ENCODE data around the gene KIF25. TPM values are rescaled to one million over a fixed set of nuclear protein-coding genes. Genes with fewer than 3 reads are reported as not detected.

KIF25 gene, protein sequence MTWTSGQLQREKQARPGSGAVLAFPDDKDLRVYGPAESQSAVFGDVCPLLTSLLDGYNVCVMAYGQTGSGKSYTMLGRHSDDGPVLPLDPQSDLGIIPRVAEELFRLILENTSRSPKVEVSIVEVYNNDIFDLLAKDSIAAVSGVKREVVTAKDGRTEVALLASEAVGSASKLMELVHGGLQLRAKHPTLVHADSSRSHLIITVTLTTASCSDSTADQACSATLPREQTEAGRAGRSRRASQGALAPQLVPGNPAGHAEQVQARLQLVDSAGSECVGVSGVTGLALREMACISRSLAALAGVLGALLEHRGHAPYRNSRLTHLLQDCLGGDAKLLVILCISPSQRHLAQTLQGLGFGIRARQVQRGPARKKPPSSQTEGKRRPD
- not detected in 2 replicates for total RNA-seq
- long read RNA-seq: 0 reads

DNA sequence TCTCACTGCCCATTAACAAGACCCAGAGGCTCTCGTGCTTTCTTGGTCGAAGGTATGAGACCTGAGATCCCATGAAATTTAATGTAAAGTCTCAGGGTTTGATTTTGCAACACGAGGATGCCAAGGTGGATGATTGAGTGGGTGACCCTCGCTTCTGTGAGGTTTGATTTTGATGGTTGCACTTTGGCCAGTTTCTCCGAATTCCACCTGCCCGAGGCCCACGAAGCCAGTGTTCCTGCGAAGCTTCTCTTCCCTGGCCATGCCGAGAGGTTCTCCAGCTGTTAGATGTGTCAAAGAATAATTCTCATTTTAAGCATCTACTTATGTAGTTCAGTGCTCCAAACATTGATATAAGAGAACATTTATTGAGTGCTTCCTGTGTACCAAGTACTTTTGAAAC lies at the start of gene KIF25:
Gene KIF25, plus strand, starts transcription at position 30 of the 400 bp plus-strand sequence. CDS start 31,915 bp downstream, outside the sequence.
- H3K9me3 Mint-ChIP-seq (ENCODE audit: unreplicated experiment): no peaks in the 10 kb centered on the region
- H3K27me3 Mint-ChIP-seq (ENCODE audit: unreplicated experiment): peaks cover 21% of the 10 kb centered on the region
- peaks cover 2% of the 10 kb centered on the region for H3K4me1 Mint-ChIP-seq (ENCODE audit: unreplicated experiment)
- no peak for DNase-seq (ENCODE audit: extremely low spot score, unreplicated experiment)
- TF ChIP-seq, protein P1, sequence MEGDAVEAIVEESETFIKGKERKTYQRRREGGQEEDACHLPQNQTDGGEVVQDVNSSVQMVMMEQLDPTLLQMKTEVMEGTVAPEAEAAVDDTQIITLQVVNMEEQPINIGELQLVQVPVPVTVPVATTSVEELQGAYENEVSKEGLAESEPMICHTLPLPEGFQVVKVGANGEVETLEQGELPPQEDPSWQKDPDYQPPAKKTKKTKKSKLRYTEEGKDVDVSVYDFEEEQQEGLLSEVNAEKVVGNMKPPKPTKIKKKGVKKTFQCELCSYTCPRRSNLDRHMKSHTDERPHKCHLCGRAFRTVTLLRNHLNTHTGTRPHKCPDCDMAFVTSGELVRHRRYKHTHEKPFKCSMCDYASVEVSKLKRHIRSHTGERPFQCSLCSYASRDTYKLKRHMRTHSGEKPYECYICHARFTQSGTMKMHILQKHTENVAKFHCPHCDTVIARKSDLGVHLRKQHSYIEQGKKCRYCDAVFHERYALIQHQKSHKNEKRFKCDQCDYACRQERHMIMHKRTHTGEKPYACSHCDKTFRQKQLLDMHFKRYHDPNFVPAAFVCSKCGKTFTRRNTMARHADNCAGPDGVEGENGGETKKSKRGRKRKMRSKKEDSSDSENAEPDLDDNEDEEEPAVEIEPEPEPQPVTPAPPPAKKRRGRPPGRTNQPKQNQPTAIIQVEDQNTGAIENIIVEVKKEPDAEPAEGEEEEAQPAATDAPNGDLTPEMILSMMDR (IDR thresholded peaks at IDR 0.05): no peak
- no peaks in the 10 kb centered on the region for H3K36me3 Mint-ChIP-seq (ENCODE audit: unreplicated experiment)
- no peak within 1 kb of the TSS for H3K4me3 Mint-ChIP-seq (ENCODE audit: unreplicated experiment)
- H3K27ac Mint-ChIP-seq (ENCODE audit: unreplicated experiment): no peak within 1 kb of the TSS

DNA sequence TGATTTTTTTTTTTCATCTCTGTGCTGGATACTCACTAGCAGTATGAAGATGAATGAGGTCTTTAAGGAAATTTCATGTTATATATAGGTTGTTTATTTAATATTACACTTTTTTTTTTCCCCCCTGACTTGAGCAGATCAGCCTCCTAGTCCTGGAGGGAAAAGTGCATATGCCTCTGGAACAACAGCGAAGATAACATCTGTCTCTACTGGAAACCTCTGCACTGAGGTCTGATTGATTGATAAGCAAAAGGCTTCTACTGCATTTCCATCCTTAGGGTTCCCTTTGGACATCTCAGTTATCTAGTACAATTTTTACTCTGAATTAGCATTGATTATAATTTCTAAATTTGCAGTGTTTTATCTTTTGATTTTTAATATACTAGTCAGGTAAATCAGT lies 49.8 kb upstream of the KIF25 start:
- DNase-seq (ENCODE audit: extremely low spot score, unreplicated experiment): no peak
- Mint-ChIP-seq H3K4me1 (ENCODE audit: unreplicated experiment) (peaks cover 1% of the 10 kb centered on the region), H3K4me3 (ENCODE audit: unreplicated experiment) (no peak overlapping the region), H3K27ac (ENCODE audit: unreplicated experiment) (no peak overlapping the region), H3K36me3 (ENCODE audit: unreplicated experiment) (peaks cover 60% of the 10 kb centered on the region), H3K9me3 (ENCODE audit: unreplicated experiment) (no peaks in the 10 kb centered on the region), H3K27me3 (ENCODE audit: unreplicated experiment) (no peaks in the 10 kb centered on the region)
- TF ChIP-seq, protein P1 (IDR thresholded peaks at IDR 0.05): no peak

DNA sequence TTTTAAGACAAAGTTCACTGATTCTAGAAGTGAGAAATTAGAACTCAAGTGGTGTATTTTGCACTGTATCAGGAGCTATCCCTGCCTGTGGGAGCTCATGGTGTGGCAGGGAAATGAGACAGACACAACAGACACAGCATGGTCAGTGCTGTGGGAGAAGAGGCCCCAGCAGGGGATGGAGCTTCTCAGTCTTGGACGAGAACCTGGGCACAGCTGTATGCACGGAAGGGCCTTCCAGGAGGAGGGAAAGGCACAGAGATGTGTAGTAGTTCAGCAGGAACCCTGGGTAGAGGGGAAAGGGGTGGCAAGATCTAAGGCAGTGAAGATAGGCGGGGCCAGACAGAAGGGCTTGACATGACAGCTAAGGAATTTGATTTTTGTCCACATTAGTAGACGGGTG lies 48.8 kb upstream of the KIF25 start:
- H3K27me3 Mint-ChIP-seq (ENCODE audit: unreplicated experiment): no peaks in the 10 kb centered on the region
- H3K4me3 Mint-ChIP-seq (ENCODE audit: unreplicated experiment): no peak overlapping the region
- H3K27ac Mint-ChIP-seq (ENCODE audit: unreplicated experiment): no peak overlapping the region
- no peak for DNase-seq (ENCODE audit: extremely low spot score, unreplicated experiment)
- H3K4me1 Mint-ChIP-seq (ENCODE audit: unreplicated experiment): peaks cover 1% of the 10 kb centered on the region
- TF ChIP-seq, protein P1 (IDR thresholded peaks at IDR 0.05): no peak
- H3K36me3 Mint-ChIP-seq (ENCODE audit: unreplicated experiment): peaks cover 55% of the 10 kb centered on the region
- no peaks in the 10 kb centered on the region for H3K9me3 Mint-ChIP-seq (ENCODE audit: unreplicated experiment)

DNA sequence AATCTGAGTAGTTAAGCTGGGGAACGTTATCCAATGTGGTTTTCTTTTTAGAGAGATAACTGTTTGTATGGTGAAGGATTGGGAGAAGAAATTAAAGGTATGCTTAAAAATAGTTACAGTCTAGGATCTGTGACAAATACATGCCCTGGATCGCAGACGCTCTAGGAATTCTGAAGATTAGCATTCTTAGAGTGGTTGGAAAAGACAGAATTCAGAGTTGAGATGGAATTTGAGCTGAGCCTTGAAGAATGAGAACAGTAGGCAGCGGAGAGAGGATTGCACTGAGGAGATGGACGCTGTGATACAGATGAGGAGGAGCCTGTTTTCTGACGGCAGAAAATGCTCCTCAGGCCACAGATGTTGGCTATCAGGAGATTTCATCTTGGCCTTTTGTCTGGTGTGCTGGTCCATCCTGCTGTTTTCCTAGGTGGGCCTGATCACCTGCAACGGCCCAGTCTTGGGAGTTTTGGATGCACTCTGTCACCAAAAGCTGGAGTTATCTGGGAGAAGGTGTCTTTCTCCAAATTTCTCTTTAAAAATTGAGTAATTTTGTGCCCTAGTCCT lies 48.3 kb upstream of the KIF25 start:
- TF ChIP-seq, protein P1 (IDR thresholded peaks at IDR 0.05): no peak
- no peak overlapping the region for H3K4me3 Mint-ChIP-seq (ENCODE audit: unreplicated experiment)
- DNase-seq (ENCODE audit: extremely low spot score, unreplicated experiment): no peak
- no peak overlapping the region for H3K27ac Mint-ChIP-seq (ENCODE audit: unreplicated experiment)
- peaks cover 52% of the 10 kb centered on the region for H3K36me3 Mint-ChIP-seq (ENCODE audit: unreplicated experiment)
- peaks cover 1% of the 10 kb centered on the region for H3K4me1 Mint-ChIP-seq (ENCODE audit: unreplicated experiment)
- no peaks in the 10 kb centered on the region for H3K9me3 Mint-ChIP-seq (ENCODE audit: unreplicated experiment)
- H3K27me3 Mint-ChIP-seq (ENCODE audit: unreplicated experiment): no peaks in the 10 kb centered on the region

DNA sequence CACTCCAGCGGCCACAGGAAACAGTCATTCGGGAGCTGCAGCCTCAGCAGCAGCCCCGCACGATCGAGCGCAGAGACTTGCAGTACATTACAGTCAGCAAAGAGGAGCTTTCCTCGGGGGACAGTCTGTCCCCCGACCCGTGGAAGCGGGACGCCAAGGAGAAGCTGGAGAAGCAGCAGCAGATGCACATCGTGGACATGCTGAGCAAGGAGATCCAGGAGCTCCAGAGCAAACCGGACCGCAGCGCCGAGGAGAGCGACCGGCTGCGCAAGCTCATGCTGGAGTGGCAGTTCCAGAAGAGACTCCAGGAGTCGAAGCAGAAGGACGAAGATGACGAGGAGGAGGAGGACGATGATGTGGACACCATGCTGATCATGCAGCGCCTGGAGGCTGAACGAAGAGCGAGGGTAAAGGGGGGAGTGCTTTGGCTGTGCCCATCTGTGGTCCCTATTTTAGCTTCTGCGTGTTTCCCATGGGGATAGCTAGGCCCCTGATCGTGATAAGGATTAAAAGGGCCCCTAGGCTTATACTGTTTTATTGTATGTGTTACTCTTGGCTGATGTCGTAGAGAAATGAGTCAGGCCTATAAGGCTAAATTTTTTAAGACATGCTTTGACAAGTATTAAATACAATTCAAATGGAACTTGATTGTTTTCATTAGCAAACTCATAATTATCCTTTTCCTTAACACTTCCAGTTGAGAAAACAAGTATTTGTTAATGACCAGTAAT lies 45.5 kb upstream of the KIF25 start:
- no peaks in the 10 kb centered on the region for H3K27me3 Mint-ChIP-seq (ENCODE audit: unreplicated experiment)
- TF ChIP-seq, protein P1 (IDR thresholded peaks at IDR 0.05): no peak
- H3K9me3 Mint-ChIP-seq (ENCODE audit: unreplicated experiment): no peaks in the 10 kb centered on the region
- no peak for DNase-seq (ENCODE audit: extremely low spot score, unreplicated experiment)
- peaks cover 5% of the 10 kb centered on the region for H3K4me1 Mint-ChIP-seq (ENCODE audit: unreplicated experiment)
- H3K36me3 Mint-ChIP-seq (ENCODE audit: unreplicated experiment): peaks cover 56% of the 10 kb centered on the region
- H3K27ac Mint-ChIP-seq (ENCODE audit: unreplicated experiment): no peak overlapping the region
- no peak overlapping the region for H3K4me3 Mint-ChIP-seq (ENCODE audit: unreplicated experiment)

Data from osteocyte (in vitro differentiated cells).